Measurements from ENCODE around the gene PCMTD2. TPM values are rescaled to one million over a fixed set of nuclear protein-coding genes. Genes with fewer than 3 reads are reported as not detected.
"Not testable (repeated sequence)": the region's sequence is repeated elsewhere in the genome, so short reads cannot be mapped to it uniquely, and the experiment has no call there.

The PCMTD2 gene
- total RNA-seq, 1 donor from 2014 or later: 65.7 TPM

- DNase-seq (ENCODE audit: low spot score): not testable (repeated sequence)
Measured at GRCh38 chr20:64286447-64287263, 31.1 kb downstream of the PCMTD2 start.

- not testable (repeated sequence) for DNase-seq (ENCODE audit: low spot score)
Measured at GRCh38 chr20:64287264-64287590, 31.7 kb downstream of the PCMTD2 start.

DNA sequence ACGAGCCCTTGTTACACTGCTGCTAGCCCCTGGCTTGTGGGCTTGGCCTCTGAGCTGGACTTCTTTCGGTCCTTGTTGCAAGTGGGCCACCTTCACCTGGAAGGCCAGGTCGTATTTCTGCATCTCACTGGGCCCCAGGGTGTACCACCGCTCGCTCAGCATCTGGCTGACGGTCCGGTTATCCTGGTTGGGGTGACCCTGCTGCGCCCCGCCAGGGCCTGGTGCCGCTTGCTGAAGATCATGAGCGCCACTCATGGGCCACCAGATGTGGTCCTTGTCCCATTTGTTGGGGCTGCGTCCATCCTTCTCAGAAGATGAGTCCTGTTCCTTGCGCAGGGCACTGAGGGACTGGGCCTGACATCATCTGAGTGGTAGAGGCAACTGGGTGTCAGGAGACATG, 36.6 kb downstream of the PCMTD2 start:
- DNase-seq (ENCODE audit: low spot score): not testable (repeated sequence)

DNA sequence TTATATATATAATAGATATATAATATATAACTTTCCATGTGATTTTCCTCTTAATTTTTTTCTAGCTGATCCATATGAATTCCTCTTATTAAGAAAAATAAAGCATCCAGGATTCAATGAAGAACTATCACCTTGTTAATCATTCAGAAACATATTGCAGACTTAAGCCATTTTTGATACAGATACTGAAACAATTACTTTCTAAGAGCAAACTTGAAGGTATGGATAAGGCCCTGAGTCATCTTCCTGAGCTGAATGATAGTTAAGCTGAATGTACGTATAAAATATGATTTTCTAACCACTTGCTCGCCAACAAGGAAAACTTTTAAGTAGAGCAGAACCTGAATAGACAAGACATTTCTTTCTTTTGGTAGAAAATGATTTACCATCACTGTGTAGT, 47.5 kb downstream of the PCMTD2 start:
- DNase-seq (ENCODE audit: low spot score): not testable (repeated sequence)

- DNase-seq (ENCODE audit: low spot score): not testable (repeated sequence)
Measured at GRCh38 chr20:64313761-64314160, 58.2 kb downstream of the PCMTD2 start.

- DNase-seq (ENCODE audit: low spot score): not testable (repeated sequence)
Measured at GRCh38 chr20:64315381-64315780, 59.8 kb downstream of the PCMTD2 start.

DNA sequence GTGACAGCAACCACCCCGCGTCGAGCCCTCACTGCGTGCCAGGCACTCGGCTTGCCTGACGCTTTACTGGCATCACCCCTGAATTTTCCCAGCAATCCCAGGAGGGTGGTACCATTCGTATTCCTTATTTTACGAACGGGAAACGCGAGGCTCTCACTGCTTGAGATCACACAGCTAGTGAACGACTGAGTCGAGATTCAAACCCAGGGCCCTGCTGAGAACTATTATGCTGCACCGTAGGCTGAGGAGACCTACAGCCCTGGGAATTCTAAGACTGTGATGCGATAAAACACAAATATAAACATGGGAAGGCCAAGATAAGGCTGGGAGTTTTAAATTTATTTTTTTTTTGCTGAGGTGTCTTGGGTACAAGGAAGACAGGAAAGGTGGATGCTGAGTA, 60.3 kb downstream of the PCMTD2 start:
- not testable (repeated sequence) for DNase-seq (ENCODE audit: low spot score)

GRCh38 chr20:64316415-64317083, 61.0 kb downstream of the PCMTD2 start:
- DNase-seq (ENCODE audit: low spot score): not testable (repeated sequence)

DNA sequence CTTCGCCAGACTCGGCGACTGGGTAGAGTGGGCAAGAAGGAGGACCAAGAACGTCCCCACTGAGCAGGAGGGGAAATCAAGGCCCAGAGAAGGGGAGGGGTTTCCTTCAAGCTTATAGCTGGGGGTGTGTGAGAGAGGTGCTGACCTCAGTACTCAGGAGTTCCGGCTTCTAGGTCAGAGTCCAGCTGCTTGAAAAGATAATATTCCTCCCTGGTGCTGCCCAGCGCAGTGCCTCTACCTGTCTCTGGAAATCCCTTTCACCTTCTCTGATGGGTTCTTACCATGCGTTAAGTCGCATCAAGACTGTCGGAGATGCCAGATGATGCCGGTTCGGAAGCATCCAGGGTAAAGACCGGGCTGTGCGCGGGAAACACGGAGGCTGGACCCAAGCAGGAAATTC, 61.8 kb downstream of the PCMTD2 start:
- not testable (repeated sequence) for DNase-seq (ENCODE audit: low spot score)

DNA sequence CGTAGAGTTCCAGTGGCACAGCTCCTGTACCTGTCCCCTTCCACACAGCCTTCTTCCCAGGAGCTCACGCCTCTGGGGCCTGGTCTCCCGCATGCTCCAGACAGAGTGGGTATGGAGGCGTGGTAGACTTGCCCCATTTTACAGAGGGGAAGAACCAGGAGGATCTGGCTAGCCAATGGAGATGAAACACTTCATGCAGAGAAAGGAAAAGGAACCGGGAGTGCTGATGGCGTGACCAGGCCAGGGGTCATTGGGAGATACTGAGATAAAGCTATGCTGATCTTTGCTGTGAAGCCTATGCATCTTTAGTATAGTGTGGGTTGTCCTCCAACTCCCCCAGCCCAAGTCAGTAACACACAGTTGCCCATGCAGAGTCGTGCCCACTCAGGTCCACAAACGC, 62.5 kb downstream of the PCMTD2 start:
- DNase-seq (ENCODE audit: low spot score): not testable (repeated sequence)

- DNase-seq (ENCODE audit: low spot score): not testable (repeated sequence)
Measured at GRCh38 chr20:64322031-64322789, 66.7 kb downstream of the PCMTD2 start.

Other genes starting within 250 kb of the PCMTD2 start
- gene C20orf204, start 219.6 kb upstream of the PCMTD2 start, total RNA-seq (ENCODE audit: insufficient read depth, low replicate concordance): 1.2 TPM
- gene SOX18, start 206.1 kb upstream of the PCMTD2 start, total RNA-seq (ENCODE audit: insufficient read depth, low replicate concordance): 8.7 TPM
- gene TCEA2, start 192.6 kb upstream of the PCMTD2 start, total RNA-seq (ENCODE audit: insufficient read depth, low replicate concordance): 20.9 TPM
- 31.5 TPM for gene RGS19, start 176.2 kb upstream of the PCMTD2 start, total RNA-seq (ENCODE audit: insufficient read depth, low replicate concordance)
- gene OPRL1, start 175.7 kb upstream of the PCMTD2 start, total RNA-seq (ENCODE audit: insufficient read depth, low replicate concordance): 2.9 TPM
- 3.4 TPM for gene LKAAEAR1, start 171.3 kb upstream of the PCMTD2 start, total RNA-seq (ENCODE audit: insufficient read depth, low replicate concordance)
- 3.9 TPM for gene NPBWR2, start 148.2 kb upstream of the PCMTD2 start, total RNA-seq (ENCODE audit: insufficient read depth, low replicate concordance)
- gene MYT1, start 91.3 kb upstream of the PCMTD2 start, total RNA-seq (ENCODE audit: insufficient read depth, low replicate concordance): 1.2 TPM

Measured in umbilical cord (tissue), 2 donors.